SKM-1 (cell line): ENCODE data around the gene ACAP2.
A peak's percentile ranks its signal among the peaks of the same experiment; 100 is the strongest.
"Not testable (repeated sequence)": the region's sequence is repeated elsewhere in the genome, so short reads cannot be mapped to it uniquely, and the experiment has no call there.

ENCODE experiments used
- DNase-seq: peaks from one replicate; lab custom pipeline; 2025; ENCODE audit not compliant: unreplicated experiment; lab: John Stamatoyannopoulos, UW

Gene ACAP2

GRCh38 chr3:195296662-195297061 lies 146.2 kb downstream of the ACAP2 start:
- DNase-seq, result no peak

DNA sequence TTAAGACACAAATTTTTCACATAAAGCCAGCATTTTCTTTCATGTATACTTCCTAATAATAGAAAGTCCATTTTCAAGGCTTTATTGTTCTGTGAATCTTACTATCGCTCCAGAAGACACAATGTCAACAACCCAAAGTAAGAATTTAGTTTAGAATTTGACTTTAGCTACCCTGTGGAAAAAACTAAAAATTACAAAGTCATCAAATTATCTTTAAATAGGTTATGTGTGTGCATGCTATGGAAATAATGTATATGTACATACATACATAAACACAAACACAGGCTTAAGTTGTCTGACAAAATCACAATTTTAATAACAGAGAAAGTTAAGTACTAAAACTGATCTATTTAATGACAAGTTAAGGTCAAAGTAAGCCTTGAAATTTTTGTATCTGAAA lies 151.7 kb downstream of the ACAP2 start:
- DNase-seq, result no peak

DNA sequence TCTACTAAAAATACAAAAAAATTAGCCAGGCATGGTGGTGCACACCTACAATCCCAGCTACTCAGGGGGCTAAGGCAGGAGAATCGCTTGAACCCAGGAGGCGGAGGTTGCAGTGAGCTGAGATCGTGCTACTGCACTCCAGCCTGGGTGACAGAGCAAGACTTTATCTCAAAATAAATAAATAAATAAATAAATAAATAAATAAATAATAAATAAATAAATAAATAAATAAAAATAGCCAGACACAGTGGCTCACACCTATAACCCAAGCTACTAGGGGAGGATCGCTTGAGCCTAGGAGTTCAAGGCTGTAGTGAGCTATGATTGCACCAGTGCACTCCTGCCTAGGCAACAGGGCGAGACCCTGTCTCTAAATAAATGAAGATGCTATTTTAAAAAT lies 152.2 kb downstream of the ACAP2 start:
- not testable (repeated sequence) for DNase-seq

- no peak for DNase-seq
These were observed 156.5 kb downstream of the ACAP2 start for GRCh38 chr3:195286115-195286872.

DNA sequence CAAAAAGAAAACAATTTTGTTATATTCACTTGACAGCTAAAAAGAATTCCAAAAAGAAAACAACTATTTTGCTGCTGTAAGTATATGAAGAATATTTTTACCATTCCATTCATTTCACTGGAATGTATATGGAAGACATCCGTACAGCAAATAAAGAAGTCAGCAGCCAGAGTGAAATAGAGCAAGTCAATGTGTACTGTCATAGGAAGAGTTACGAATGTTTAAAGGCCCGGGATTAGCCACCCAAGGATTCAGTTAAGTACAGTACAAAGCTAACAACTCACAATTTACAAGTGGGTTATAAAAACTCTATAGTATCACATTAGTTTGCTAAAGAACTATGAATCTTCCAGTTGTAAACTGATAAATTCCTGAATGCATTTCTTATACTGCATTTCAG lies 157.4 kb downstream of the ACAP2 start:
- no peak for DNase-seq

DNA sequence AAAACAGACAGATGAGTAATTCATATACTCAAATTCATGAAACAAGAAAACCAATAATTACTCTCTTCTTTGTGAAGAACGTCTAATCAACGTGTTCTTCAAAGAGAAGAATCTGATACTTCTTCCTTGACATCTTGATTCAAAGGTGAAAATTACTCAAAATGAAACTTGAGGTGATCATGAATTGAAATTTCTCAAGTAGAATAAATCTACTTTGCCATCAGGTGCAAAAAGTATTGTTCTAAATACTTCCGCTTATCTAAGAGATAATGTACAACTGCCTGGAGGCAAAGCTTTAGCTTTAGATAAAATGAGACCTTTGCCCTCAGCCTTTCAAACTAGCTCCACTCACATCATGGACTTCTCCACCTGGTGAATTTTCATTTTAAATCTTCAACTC lies 158.0 kb downstream of the ACAP2 start:
- no peak for DNase-seq

GRCh38 chr3:195282961-195283360 lies 159.9 kb downstream of the ACAP2 start:
- no peak for DNase-seq

- no peak for DNase-seq
These were observed 168.4 kb downstream of the ACAP2 start for GRCh38 chr3:195274259-195274966.

GRCh38 chr3:195271410-195272243 lies 171.2 kb downstream of the ACAP2 start:
- peak; percentile 65 for DNase-seq

DNA sequence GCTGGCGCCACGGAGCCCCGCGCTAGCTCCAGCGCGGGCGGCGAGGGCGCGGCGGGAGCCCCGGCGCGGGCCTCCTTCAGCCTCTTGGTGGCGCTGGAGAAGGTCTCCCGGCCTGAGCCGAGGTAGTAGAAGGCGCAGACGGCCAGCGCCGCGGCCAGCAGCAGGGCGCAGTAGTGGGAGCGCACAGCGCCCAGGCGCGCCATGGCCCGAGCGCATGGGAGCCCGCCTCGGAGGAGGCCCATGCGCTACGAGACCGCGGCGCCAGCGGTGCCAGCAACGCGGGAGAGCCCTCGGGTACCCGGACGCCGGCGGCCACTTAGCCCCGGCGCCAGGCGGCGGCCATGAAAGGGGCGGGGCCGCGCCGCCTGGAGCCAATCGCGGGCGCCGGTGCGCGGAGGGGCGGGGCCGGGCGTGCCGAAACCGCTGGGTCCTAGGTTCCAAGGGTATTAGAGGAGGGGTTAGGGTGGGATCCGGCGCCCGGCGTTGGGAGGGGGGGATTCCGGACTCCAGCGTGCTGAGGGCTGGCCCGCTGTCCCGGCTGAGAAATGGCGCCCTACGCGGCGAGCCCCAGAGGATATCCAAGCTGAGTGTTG lies 171.9 kb downstream of the ACAP2 start, which contains the start of gene XXYLT1:
Gene XXYLT1, minus strand, starts transcription at position 343 of the 593 bp plus-strand sequence. Its CDS starts 101 bp downstream, at position 242.
- peak; percentile 65 for DNase-seq

DNA sequence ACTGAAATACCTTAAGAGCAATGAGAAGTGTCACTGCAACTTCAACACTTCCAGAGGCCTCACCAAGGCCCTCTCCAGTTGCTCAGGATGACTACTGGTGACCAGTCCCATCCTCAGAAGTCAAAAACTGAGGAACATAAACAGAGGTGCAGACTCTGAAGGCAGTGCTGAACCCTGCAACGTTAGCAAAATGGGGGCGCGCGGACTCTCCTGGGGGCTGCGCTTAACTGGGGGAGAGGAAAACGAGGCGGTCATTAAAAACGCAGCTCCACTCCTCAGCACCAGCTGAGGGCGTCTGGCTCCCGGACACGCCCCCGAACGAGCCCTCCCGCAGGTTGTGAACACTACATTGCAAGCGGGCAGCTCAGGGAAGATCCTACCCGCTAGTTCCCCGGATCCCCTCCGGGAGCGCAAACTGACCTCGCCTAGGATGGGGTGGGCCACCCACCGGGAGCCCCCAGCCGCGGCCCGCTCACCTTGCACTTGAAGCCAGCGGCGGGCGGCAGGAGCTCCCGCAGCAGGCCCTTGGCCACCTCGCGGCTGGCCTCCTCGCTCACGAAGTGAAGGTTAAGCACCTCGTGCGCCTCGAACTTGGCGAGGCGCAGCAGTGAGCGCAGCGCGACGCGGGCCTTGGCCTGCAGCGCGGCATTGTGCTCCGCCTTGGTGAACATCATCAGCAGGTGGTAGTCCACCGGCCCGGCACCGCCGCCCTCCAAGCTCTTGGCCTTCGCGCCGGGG lies 172.6 kb downstream of the ACAP2 start:
- no peak for DNase-seq

GRCh38 chr3:195269375-195270078 lies 173.3 kb downstream of the ACAP2 start:
- peak; percentile 27 for DNase-seq

- DNase-seq, result no peak
These were observed 174.1 kb downstream of the ACAP2 start for GRCh38 chr3:195268576-195269309.

DNA sequence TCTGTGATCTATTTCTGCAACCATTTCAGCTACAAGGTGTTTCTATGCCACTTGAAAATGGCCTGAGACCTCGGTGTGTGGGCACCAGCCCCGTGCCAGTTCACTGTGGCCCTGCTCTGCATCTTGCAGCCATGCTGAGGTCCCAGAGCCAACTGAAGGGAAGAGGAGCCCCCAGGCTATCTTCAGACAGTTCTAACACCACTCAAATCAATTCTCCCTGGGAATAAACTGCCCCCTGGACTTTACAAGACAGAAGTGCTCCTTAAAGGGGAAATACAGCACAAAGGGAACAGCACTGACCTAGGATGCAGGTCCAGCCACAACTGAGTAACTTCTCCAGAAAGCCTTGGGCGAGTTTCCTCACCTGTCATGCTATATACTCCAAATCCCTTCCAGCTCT lies 175.7 kb downstream of the ACAP2 start:
- DNase-seq, result no peak

DNA sequence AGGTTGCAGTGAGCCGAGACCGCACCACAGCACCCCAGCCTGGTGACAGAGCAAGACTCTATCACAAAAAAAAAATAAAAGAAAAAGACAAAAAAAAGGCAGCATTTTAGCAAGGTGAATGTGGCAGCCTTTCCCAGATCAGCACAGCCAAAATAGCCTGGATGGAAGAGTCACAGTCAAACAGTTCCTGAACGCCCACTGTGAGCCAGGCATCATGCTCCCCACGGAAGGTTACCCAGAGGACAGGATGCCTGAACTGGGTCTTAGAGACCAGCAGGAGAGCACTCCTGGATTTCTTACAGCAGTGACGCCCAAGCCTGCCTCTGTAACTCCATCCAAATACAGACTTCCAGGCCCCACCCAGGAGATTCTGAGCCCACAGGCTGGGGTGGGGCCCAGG lies 176.4 kb downstream of the ACAP2 start:
- DNase-seq, result no peak

- DNase-seq, result no peak
These were observed 177.3 kb downstream of the ACAP2 start for GRCh38 chr3:195265363-195265976.

- no peak for DNase-seq
These were observed 178.8 kb downstream of the ACAP2 start for GRCh38 chr3:195263925-195264600.
